ENCODE data around the gene IQGAP1.
"Not testable (repeated sequence)": the region's sequence is repeated elsewhere in the genome, so short reads cannot be mapped to it uniquely, and the experiment has no call there.

Gene IQGAP1, protein sequence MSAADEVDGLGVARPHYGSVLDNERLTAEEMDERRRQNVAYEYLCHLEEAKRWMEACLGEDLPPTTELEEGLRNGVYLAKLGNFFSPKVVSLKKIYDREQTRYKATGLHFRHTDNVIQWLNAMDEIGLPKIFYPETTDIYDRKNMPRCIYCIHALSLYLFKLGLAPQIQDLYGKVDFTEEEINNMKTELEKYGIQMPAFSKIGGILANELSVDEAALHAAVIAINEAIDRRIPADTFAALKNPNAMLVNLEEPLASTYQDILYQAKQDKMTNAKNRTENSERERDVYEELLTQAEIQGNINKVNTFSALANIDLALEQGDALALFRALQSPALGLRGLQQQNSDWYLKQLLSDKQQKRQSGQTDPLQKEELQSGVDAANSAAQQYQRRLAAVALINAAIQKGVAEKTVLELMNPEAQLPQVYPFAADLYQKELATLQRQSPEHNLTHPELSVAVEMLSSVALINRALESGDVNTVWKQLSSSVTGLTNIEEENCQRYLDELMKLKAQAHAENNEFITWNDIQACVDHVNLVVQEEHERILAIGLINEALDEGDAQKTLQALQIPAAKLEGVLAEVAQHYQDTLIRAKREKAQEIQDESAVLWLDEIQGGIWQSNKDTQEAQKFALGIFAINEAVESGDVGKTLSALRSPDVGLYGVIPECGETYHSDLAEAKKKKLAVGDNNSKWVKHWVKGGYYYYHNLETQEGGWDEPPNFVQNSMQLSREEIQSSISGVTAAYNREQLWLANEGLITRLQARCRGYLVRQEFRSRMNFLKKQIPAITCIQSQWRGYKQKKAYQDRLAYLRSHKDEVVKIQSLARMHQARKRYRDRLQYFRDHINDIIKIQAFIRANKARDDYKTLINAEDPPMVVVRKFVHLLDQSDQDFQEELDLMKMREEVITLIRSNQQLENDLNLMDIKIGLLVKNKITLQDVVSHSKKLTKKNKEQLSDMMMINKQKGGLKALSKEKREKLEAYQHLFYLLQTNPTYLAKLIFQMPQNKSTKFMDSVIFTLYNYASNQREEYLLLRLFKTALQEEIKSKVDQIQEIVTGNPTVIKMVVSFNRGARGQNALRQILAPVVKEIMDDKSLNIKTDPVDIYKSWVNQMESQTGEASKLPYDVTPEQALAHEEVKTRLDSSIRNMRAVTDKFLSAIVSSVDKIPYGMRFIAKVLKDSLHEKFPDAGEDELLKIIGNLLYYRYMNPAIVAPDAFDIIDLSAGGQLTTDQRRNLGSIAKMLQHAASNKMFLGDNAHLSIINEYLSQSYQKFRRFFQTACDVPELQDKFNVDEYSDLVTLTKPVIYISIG (N-terminal part only)

DNA sequence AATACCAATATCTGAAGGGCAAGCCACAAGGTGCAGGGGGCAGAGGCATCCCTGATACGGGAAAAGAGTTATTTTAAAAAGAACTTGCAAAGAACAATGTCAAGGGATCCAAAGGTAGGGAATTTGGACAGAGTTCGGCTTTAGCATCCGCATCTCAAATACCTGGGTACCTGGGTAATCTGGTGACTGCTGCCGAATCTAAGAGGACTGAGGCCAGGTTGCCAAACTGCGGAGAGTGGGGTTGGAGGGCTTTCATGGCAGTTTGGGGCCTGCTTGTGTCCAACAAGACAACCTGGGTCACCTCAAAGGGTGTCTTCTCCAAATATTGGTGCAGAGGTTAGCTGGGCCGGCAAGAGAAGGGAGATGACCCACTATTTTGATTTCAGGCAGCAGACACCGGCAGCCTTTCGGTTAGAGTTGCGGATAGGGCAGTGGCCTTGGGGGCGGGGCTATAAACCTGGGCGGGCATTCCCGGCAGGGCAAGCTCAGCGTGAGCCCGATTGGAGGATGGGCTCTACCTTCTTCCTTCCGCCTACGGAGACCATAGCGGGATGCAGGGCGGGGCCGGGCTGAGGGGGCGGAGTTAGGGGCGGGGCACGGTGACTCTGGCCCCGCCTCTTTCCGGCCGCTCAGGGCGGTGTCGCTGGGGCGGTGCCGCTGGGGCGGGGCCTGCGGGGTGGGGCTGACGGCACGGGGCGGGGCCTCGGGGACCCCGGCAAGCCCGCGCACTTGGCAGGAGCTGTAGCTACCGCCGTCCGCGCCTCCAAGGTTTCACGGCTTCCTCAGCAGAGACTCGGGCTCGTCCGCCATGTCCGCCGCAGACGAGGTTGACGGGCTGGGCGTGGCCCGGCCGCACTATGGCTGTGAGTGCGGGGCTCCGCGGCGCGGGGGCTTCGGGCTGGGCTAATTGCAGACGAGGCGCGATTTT is at the start of gene IQGAP1:
TSS of gene IQGAP1 (plus strand) at position 709 of the 928 bp plus-strand sequence. CDS start at position 809, 100 bp downstream.
- DNase-seq (ENCODE audit: low read depth, low spot score): peak; percentile 75
- peak within 1 kb of the TSS; percentile 81 for H3K27ac ChIP-seq

DNA sequence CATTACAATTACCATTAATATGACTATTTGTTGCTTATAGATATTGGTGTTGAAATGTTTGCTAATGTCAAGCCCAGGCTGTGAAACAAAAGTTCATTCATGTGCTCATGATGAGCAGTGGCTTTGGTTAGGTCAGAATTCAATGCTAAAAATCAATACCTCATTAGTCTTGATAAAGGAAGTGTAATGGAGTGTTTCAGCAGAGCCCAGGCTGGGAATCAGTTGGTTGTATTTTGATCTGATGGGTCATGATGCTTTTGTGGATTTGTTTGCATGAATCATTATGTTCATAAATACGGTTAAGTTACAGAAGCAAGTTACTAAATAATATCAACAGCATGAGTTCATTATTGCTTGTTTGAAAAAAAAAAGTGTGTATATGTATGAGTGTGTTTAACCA is 49.5 kb upstream of the IQGAP1 start:
- no peak for DNase-seq (ENCODE audit: low read depth, low spot score)
- H3K27ac ChIP-seq: peak overlapping the region; percentile 91

DNA sequence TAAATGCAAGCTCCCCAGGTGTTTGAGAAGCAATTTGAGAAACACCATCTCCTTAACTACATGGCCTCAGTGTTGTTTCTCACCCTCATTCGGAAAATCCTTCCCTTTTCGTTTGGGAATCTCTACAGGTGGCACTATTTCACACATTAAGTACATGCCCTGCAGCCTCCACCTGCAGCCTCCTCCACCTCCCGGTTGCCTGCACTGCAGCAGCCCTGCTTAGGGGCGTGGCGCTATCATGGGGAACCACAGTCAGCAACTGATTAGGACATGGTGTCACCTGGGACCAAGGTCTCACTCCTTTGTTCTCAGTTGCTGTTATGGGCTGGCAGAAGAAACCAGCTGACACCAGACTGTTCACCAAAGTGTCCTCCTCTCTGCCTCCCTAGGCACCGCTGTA is 47.7 kb upstream of the IQGAP1 start:
- no peak for DNase-seq (ENCODE audit: low read depth, low spot score)
- H3K27ac ChIP-seq: no peak overlapping the region

DNA sequence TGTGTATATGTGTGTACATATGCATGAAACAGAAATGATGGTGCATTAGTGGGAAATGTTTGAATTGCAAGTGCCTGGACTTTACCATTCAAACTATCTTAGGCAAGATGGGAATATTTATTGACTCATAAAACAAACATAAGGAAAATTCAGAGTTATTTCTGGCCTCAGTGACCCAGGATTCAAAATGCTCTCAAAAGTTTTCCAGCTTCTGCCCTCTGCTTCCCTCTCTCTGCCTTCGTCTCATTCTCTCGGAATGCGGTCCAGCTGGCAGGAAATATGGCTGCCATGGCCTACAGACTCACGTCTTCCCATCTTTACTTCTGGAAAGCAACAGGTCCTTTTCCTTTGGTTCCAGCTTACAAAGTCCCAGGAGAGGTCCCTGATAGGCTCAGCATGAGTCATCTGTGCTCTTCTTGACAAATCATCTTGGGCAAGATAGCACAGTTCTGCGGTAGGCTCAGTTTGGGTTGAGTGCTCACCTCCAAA is 44.7 kb upstream of the IQGAP1 start:
- no peak for DNase-seq (ENCODE audit: low read depth, low spot score)
- peak overlapping the region; percentile 22 for H3K27ac ChIP-seq

DNA sequence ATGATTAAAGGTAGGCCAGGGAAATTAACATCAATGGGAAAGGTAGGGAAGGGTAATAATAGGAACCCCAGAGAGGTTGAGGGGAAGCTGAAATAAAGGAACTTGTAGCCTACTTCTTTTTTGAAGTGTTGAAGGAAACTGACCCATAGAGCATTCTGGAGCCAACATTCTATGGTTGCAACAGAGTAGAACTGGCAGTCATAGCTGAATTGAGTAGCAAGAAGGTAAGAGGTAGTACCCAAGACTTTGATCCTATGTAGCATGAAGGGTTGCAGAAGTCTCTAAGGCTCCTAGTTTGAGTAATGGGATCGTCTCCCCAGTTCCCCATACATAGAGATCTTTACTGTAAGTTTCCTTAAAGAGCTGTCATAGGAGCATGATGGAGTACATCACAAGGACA is 43.4 kb upstream of the IQGAP1 start:
- DNase-seq (ENCODE audit: low read depth, low spot score): no peak
- H3K27ac ChIP-seq: no peak overlapping the region

DNA sequence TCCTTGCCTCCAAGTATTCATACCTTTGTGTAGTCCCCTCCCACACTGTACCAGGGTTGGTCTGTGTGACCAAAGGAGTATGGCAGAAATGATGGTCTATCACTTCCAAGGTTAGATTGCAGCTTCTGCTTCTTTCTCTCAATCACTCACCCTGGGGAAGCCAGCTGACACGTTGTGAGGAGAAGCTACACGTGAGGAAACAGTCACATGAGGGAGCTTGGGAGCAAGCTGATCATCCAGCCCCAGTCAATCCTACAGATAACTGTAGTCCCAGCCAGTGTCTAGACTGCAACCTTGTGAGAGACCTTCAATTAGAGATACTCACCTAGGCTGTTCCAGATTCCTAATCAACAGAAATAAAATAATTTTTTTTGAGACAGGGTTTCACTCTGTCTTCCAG is 42.2 kb upstream of the IQGAP1 start:
- no peak overlapping the region for H3K27ac ChIP-seq

DNA sequence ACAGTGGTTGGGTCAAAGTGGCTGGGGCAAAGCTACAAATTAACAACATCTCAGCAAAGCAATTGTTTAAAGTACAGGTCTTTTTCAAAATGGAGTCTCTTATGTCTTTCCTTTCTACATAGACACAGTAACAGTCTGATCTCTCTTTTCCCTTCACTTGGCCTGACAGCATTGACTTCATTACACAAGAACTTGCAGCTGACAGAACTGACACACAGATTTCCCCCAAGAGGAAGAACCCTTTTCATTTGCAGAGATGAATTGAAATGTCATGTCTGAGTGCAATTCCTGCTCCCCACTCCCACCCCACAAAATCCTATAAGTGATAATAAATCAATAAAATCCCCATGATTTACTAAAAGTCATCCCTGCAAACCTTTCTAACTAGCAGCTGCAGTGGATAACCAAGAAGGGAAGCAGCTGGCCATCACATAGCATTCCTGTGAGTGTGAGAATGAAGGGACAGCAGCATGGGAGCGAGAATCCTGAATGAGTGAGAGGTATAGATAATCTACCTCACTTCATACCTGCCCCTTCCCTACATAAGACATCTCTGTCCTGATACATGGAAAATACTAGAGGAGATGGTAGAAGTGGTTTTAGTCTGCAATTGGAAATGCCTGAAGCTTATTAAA is 40.5 kb upstream of the IQGAP1 start:
- H3K27ac ChIP-seq: peak overlapping the region; percentile 64
- DNase-seq (ENCODE audit: low read depth, low spot score): not testable (repeated sequence)

More for the DNA sequence above, 42.2 kb upstream of the IQGAP1 start:
- DNase-seq (ENCODE audit: low read depth, low spot score): no peak

DNA sequence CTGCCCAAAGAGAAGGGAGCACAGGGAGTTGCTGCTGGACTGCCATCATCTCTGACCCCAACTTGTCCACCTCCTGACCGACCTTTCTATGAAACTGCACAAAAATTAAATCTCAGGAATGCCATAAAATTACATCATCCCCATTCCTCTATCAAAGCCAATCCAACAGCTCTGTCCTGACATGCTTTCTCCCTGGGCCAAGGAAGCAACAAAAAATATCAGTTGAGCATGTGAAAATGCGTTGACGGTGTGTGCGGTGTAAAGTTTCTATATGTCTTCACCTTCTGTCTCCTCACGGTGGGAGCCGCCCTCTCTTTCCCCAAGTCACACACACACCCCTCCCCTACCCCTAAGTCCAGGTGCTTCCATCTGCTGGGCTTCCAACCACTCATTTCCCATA is 39.6 kb upstream of the IQGAP1 start:
- no peak for DNase-seq (ENCODE audit: low read depth, low spot score)
- peak overlapping the region; percentile 64 for H3K27ac ChIP-seq

DNA sequence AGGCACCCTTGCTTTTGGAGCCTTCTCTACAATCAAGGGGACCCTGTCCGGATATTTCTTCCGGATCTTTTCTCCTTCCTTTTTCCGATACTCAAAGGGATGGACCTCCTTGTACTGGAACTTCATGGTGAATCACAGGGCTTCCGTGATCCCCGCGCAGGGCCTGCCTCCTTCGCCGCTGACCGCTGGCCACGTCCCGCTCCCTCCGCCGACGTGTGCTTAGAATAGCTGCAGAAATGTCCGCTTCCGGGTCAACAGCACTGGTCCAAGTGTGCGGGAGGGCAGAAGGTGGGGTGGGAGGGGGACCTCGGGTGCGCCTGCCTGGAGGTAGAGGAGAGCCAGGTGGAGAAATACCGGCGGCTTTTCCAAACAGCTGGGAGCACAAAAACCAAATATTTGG is 39.0 kb upstream of the IQGAP1 start:
- DNase-seq (ENCODE audit: low read depth, low spot score): no peak
- peak overlapping the region; percentile 64 for H3K27ac ChIP-seq

DNA sequence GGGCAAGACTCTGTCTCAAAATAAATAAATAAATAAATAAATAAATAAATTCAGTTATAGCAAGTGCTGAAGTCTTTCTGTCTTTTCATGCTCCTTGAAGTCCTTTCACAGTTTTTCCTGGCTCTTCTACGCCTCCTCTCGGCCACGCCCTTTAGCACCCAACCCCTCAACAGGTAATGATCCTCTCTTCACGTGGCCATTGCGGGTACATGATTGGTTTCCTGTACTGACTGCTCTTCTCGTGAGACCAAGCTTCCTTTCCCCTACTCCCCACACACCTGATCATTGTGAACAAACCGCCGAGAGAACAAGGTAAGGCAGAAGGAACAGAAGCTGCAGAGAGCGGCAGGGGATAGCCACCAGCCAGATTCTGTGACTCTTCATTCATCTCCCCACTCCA is 38.2 kb upstream of the IQGAP1 start:
- DNase-seq (ENCODE audit: low read depth, low spot score): no peak

DNA sequence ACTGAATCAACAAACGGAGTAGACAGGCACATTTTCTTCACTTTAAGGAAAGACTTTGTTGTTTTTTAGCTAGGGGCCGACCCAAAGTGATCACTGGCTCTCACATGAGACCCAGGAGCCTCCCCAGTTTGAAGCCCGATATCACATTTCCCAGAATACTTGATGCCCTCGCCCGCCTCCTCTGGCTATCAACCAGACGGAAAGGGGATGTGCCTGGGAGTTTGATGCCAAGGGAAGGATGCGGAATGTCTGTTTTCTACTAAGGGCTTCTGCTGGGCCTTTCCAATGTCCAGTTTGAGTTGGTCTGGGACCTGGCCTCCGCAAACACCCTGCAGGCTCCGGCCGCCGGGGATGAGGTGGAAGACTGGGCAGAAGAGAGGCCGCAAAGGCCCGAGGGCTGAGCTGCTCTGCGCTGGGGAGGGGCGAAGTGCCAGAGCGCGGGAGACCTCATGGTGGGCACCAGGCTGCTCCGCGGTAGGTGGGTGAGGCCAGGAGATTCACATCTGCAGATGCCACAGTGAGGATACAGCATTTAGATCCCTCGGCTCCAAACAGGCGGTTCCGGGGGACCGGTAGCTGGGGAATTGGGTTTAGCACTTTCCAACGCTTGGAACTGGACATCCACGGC is 36.4 kb upstream of the IQGAP1 start:
- DNase-seq (ENCODE audit: low read depth, low spot score): no peak
- peak overlapping the region; percentile 74 for H3K27ac ChIP-seq

More for the DNA sequence above, 38.2 kb upstream of the IQGAP1 start:
- no peak overlapping the region for H3K27ac ChIP-seq

DNA sequence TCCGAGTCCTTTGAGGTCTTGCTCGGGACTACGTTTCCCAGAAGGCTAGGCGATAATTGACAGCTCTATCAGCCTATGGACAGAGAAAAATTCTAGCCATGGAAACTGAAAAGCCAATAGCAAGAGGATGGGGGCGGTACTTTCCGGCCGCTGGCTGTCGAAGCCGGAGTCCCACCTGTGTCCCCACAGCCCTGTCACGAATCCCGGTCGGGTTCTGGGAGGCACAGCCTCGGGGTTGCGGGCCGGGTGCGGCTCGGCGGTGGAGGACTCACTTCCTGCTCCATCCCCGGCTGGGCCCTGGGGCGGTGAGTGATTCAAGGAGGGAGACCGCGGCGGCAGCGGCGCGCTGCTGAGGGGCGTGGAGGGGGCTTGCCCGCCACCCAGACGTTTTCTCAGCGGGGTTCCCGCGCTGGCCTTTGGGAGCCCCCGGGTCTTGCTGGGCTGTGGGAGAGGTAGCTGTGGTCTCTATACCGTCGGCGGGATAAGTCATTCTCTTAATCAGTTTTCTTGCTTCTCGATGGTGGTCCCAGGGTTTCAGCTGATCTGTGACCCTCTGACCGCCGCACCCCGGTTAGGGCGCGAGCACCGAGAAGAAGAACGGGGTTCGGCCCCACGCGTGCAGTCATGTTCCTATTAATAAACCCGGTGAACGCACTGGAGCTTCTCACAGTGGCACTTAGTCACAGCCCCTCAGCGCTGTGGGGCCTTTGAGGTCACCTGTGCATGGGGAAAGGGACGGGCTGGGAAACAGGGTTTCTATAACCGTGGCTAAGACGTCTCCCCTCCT is 35.7 kb upstream of the IQGAP1 start, which contains the start of gene ZNF774:
TSS of gene ZNF774 (plus strand) at position 178 of the 787 bp plus-strand sequence. CDS start 2,377 bp downstream, outside the sequence.
- no peak for DNase-seq (ENCODE audit: low read depth, low spot score)

DNA sequence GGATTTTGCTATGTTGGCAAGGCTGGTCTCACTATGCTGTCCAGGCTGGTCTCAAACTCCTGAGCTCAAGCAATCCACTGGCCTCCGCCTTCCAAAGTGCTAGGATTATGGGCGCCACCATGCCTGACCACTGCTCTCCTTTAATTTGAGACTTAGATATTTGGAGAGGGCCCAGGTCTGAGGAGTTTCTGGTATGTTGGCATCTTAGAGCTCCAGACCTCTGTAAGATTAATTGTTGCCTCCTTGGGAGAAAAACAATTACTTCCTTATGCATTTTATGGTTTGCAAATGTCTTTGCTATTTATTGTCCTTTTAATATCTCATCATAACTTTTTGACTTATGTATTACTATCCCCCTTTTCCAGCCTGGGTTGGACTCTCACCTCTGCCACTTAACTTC is 33.1 kb upstream of the IQGAP1 start:
- no peak overlapping the region for H3K27ac ChIP-seq
- DNase-seq (ENCODE audit: low read depth, low spot score): no peak

More for the DNA sequence above, 35.7 kb upstream of the IQGAP1 start, which contains the start of gene ZNF774:
- peak within 1 kb of the TSS; percentile 74 for H3K27ac ChIP-seq

DNA sequence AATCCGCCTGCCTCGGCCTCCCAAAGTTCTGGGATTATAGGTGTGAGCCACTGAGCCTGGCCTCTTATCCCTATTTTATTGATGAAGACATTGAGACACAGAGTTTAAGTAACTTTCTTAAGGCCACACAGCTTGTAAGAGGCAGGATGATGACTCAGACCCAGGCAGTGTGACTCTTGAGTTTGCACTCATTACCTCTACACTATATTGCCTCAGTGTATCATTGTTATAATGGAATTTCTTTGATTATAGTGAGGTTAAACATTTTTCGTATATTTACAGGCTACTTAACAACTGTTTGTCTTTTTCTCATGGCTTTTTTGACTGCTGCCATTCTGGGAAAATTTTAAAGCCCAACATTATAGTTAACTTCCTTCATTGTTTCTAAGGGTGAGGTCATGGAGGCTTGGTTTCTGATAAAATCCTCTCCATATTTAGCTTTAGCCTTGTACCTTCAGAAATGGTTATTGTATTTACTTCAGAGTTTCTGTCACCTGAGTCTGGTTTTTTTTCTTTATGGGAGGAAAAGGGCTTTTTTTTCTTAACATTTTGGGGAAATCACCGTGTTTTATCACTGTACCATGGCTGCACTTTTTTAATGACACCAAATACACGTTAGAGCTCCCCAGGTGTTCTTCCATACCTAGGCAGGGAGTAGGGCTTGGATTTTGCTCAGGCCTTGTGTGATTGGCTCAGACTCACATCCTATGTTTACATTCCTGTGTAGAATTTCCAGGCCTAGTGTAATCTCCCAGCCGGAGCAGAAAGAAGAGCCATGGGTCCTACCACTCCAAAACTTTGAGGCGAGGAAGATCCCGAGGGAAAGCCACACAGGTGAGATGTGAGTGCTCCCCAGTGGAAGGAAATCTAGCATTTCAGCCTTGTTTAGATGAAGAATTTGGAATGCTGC is 29.7 kb upstream of the IQGAP1 start:
- no peak for DNase-seq (ENCODE audit: low read depth, low spot score)
- peak overlapping the region; percentile 67 for H3K27ac ChIP-seq

DNA sequence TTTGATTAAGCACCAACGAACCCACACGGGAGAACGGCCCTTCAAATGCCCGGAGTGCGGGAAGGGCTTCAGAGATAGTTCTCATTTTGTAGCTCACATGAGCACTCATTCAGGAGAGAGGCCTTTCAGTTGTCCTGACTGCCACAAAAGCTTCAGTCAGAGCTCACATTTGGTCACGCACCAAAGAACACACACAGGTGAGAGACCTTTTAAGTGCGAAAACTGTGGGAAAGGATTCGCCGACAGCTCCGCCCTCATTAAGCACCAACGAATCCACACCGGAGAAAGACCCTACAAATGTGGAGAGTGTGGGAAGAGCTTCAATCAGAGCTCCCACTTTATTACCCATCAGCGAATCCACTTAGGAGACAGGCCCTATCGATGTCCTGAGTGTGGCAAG is 27.3 kb upstream of the IQGAP1 start:
- no peak overlapping the region for H3K27ac ChIP-seq
- no peak for DNase-seq (ENCODE audit: low read depth, low spot score)

DNA sequence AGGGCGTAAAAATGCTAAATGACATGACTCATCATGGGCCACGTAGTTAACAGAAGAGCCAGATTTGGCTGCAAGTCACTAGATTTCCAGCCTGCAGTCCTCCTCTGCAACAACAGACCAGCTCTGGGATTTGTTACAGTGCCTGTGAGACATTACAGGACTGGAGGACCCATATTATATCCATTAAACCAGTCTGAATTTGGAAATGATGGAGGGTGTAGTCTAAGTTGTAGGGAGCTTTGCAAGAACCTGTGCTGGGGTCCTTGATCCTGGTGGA is 25.2 kb upstream of the IQGAP1 start:
- DNase-seq (ENCODE audit: low read depth, low spot score): no peak
- H3K27ac ChIP-seq: peak overlapping the region; percentile 96

Data from epithelial cell of prostate (primary cell).